Nephron progenitor cell (in vitro differentiated cells): ENCODE data around the gene SON.

ENCODE experiments used
- DNase-seq: peaks from one replicate; pipeline ENCODE4 v3.0.0; 2021
- H3K27ac Mint-ChIP-seq: 2 replicates; pipeline ENCODE4 v1.8.0; 2021; ENCODE audit warnings: mild to moderate bottlenecking, moderate library complexity, mixed read lengths
- H3K27me3 Mint-ChIP-seq: 2 replicates; pipeline ENCODE4 v1.8.0; 2021; ENCODE audit warnings: mild to moderate bottlenecking, low read depth, mixed read lengths; ENCODE audit not compliant: poor library complexity
- H3K36me3 Mint-ChIP-seq: 2 replicates; pipeline ENCODE4 v1.8.0; 2021; ENCODE audit warnings: low read depth, mixed read lengths
- H3K4me1 Mint-ChIP-seq: 2 replicates; pipeline ENCODE4 v1.8.0; 2021; ENCODE audit warnings: mixed read lengths
- H3K4me3 Mint-ChIP-seq: 2 replicates; pipeline ENCODE4 v1.8.0; 2021; ENCODE audit warnings: mild to moderate bottlenecking, moderate library complexity, mixed read lengths
- H3K9me3 Mint-ChIP-seq: 2 replicates; pipeline ENCODE4 v1.8.0; 2021; ENCODE audit warnings: mild to moderate bottlenecking, moderate library complexity, mixed read lengths
- CTCF ChIP-seq: fragments of 200-600 bp; sonication (generic); IDR thresholded peaks from 2 replicates; pipeline ENCODE4 v1.5.0; 2021; ENCODE audit warnings: antibody characterized with exemption

The SON gene

GRCh38 chr21:33554982-33555344 is 12.1 kb downstream of the SON start:
- peaks cover 100% of the 10 kb centered on the region for H3K36me3 Mint-ChIP-seq
- DNase-seq, result no peak
- peaks cover 7% of the 10 kb centered on the region for H3K4me1 Mint-ChIP-seq
- peaks cover 27% of the 10 kb centered on the region for H3K9me3 Mint-ChIP-seq
- no peak overlapping the region for H3K27ac Mint-ChIP-seq
- peaks cover 7% of the 10 kb centered on the region for H3K27me3 Mint-ChIP-seq
- TF ChIP-seq CTCF, result no peak
- H3K4me3 Mint-ChIP-seq, result no peak overlapping the region

- peaks cover 94% of the 10 kb centered on the region for H3K36me3 Mint-ChIP-seq
- no peak overlapping the region for H3K4me3 Mint-ChIP-seq
- no peak for DNase-seq
- H3K27ac Mint-ChIP-seq, result no peak overlapping the region
- H3K4me1 Mint-ChIP-seq, result peaks cover 7% of the 10 kb centered on the region
- no peak for TF ChIP-seq CTCF
- H3K27me3 Mint-ChIP-seq, result peaks cover 7% of the 10 kb centered on the region
- peaks cover 18% of the 10 kb centered on the region for H3K9me3 Mint-ChIP-seq
These were observed 14.6 kb downstream of the SON start for GRCh38 chr21:33557447-33557846.

GRCh38 chr21:33558777-33559421 is 16.1 kb downstream of the SON start:
- Mint-ChIP-seq H3K27me3 (peaks cover 7% of the 10 kb centered on the region), H3K4me1 (peaks cover 7% of the 10 kb centered on the region), H3K4me3 (no peak overlapping the region), H3K9me3 (peaks cover 14% of the 10 kb centered on the region), H3K27ac (peak overlapping the region; percentile 21), H3K36me3 (peaks cover 89% of the 10 kb centered on the region)
- no peak for TF ChIP-seq CTCF
- no peak for DNase-seq

- peaks cover under 1% of the 10 kb centered on the region for H3K4me1 Mint-ChIP-seq
- no peak for DNase-seq
- H3K4me3 Mint-ChIP-seq, result no peak overlapping the region
- peaks cover 7% of the 10 kb centered on the region for H3K9me3 Mint-ChIP-seq
- H3K27ac Mint-ChIP-seq, result peak overlapping the region; percentile 72
- no peak for TF ChIP-seq CTCF
- H3K36me3 Mint-ChIP-seq, result peaks cover 80% of the 10 kb centered on the region
- H3K27me3 Mint-ChIP-seq, result peaks cover 3% of the 10 kb centered on the region
These were observed 17.0 kb downstream of the SON start for GRCh38 chr21:33559813-33560212.

- no peak for TF ChIP-seq CTCF
- H3K4me1 Mint-ChIP-seq, result no peaks in the 10 kb centered on the region
- H3K4me3 Mint-ChIP-seq, result no peak overlapping the region
- H3K27me3 Mint-ChIP-seq, result peaks cover 3% of the 10 kb centered on the region
- DNase-seq, result no peak
- peaks cover 68% of the 10 kb centered on the region for H3K36me3 Mint-ChIP-seq
- peak overlapping the region; percentile 47 for H3K27ac Mint-ChIP-seq
- H3K9me3 Mint-ChIP-seq, result no peaks in the 10 kb centered on the region
These were observed 18.1 kb downstream of the SON start for GRCh38 chr21:33560965-33561364.

GRCh38 chr21:33561373-33561772 is 18.5 kb downstream of the SON start:
- Mint-ChIP-seq H3K27me3 (peaks cover 3% of the 10 kb centered on the region), H3K9me3 (no peaks in the 10 kb centered on the region), H3K36me3 (peaks cover 64% of the 10 kb centered on the region), H3K4me3 (no peak overlapping the region), H3K27ac (peak overlapping the region; percentile 47), H3K4me1 (no peaks in the 10 kb centered on the region)
- TF ChIP-seq CTCF, result no peak
- no peak for DNase-seq
